Smooth muscle cell (in vitro differentiated cells): ENCODE data around the gene NYNRIN. TPM values are rescaled to one million over a fixed set of nuclear protein-coding genes. Genes with fewer than 3 reads are reported as not detected.

Experiments used
- DNase-seq: peaks from one replicate; lab custom pipeline; 2025; ENCODE audit not compliant: unreplicated experiment; lab: John Stamatoyannopoulos, UW
- H2AFZ ChIP-seq: fragments of 200-600 bp; sonication (generic); 2 replicates; pipeline ENCODE4 v1.6.0; 2016; ENCODE audit warnings: antibody characterized with exemption, low read depth, mild to moderate bottlenecking
- H3F3A ChIP-seq: fragments of 200-600 bp; sonication (generic); 2 replicates; pipeline ENCODE4 v1.6.0; 2017; ENCODE audit warnings: antibody characterized with exemption, low read depth
- H3K27ac ChIP-seq: fragments of 200-600 bp; sonication (generic); 2 replicates; pipeline ENCODE4 v1.5.1; 2016; ENCODE audit warnings: low read depth, mild to moderate bottlenecking
- H3K27me3 ChIP-seq: fragments of 200-600 bp; sonication (generic); 2 replicates; pipeline ENCODE4 v1.6.1; 2016; ENCODE audit warnings: low read depth, mild to moderate bottlenecking
- H3K36me3 ChIP-seq: fragments of 200-600 bp; sonication (generic); 2 replicates; pipeline ENCODE4 v1.5.1; 2016; ENCODE audit warnings: low read depth
- H3K4me1 ChIP-seq: fragments of 200-600 bp; sonication (generic); 2 replicates; pipeline ENCODE4 v1.5.1; 2016; ENCODE audit warnings: low read depth
- H3K4me2 ChIP-seq: fragments of 200-600 bp; sonication (generic); 2 replicates; pipeline ENCODE4 v1.6.0; 2016; ENCODE audit warnings: mild to moderate bottlenecking
- H3K4me3 ChIP-seq: fragments of 200-600 bp; sonication (generic); 2 replicates; pipeline ENCODE4 v1.5.1; 2016; ENCODE audit warnings: mild to moderate bottlenecking
- H3K79me2 ChIP-seq: fragments of 200-600 bp; sonication (generic); 2 replicates; pipeline ENCODE4 v1.6.0; 2016; ENCODE audit warnings: low read depth, mild to moderate bottlenecking
- H3K9ac ChIP-seq: fragments of 200-600 bp; sonication (generic); 2 replicates; pipeline ENCODE4 v1.6.0; 2016; ENCODE audit warnings: low read depth
- H3K9me3 ChIP-seq: fragments of 200-600 bp; sonication (generic); replicated peaks from 2 replicates; pipeline ENCODE4 v1.5.1; 2016; ENCODE audit warnings: low read depth
- H4K20me1 ChIP-seq: fragments of 200-600 bp; sonication (generic); 2 replicates; pipeline ENCODE4 v1.6.0; 2016; ENCODE audit warnings: low read depth
- CTCF ChIP-seq: fragments of 200-600 bp; sonication (generic); IDR thresholded peaks from 2 replicates; pipeline ENCODE4 v1.5.1; 2017; ENCODE audit warnings: borderline replicate concordance, mild to moderate bottlenecking, antibody characterized with exemption; ENCODE audit not compliant: insufficient read depth, poor library complexity, severe bottlenecking
- WGBS: methylation state at CpG from one replicate; pipeline ENCODE4 v1.1.7; 2016; ENCODE audit warnings: low lambda C conversion rate; 5-methylcytosine and 5-hydroxymethylcytosine counted together
- polyA plus RNA-seq: library from polyadenylated mRNA; unstranded; fragments of >200 nt; fragmentation: Nextera tagmentation; extraction: Ambion mirVana; gene quantifications from 2 replicates; pipeline ENCODE4 v1.2.1, GENCODE V29; 2016
- total RNA-seq: library from RNA; depleted of rRNA; stranded (reverse); fragments of >200 nt; gene quantifications from 2 replicates; pipeline ENCODE4 v1.2.3, GENCODE V29; 2014

The NYNRIN gene
- total and polyA plus RNA-seq, 2 experiments from 2014 or later, result 30.3 to 38.0 TPM

- no peak for DNase-seq
- Histone ChIP-seq H3K4me1 (no peaks in the 10 kb centered on the region), H3K79me2 (no peaks in the 10 kb centered on the region), H3K4me3 (no peak overlapping the region), H3K4me2 (no peak overlapping the region), H3F3A (no peaks in the 10 kb centered on the region), H3K9ac (no peak overlapping the region), H2AFZ (no peak overlapping the region), H3K27me3 (no peaks in the 10 kb centered on the region), H3K9me3 (no peaks in the 10 kb centered on the region), H3K36me3 (no peaks in the 10 kb centered on the region), H4K20me1 (peaks cover 20% of the 10 kb centered on the region), H3K27ac (no peak overlapping the region)
- WGBS, result 89% methylated on average over 7 of the region's 7 CpGs
- TF ChIP-seq CTCF, result no peak
Measured at GRCh38 chr14:24377126-24377525, 21.7 kb upstream of the NYNRIN start.

DNA sequence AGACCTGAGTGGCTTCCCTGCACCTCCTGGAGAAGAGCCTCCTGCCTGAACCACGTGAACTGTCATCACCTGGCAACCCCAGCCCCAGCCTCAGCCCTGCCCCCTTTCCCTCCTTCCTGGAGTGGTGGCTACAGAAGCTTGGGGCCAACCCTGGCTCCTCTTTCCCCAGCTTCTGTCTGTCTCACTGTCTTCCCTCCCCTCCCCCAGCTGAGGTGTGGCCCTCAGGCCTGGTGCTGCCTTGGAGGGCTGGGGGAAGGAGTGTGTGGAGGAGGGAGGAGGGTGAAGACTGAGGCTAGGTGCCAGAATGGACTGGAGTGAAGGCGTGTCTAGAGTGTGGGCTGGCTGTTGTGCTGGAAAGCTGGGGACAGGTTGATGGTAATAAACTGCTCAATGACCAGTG is 21.1 kb upstream of the NYNRIN start:
- H3K27ac ChIP-seq, result no peak overlapping the region
- no peaks in the 10 kb centered on the region for H3F3A ChIP-seq
- DNase-seq, result no peak
- no peaks in the 10 kb centered on the region for H3K4me1 ChIP-seq
- no peak overlapping the region for H3K4me2 ChIP-seq
- no peak for TF ChIP-seq CTCF
- no peaks in the 10 kb centered on the region for H3K9me3 ChIP-seq
- H3K27me3 ChIP-seq, result no peaks in the 10 kb centered on the region
- H4K20me1 ChIP-seq, result peaks cover 20% of the 10 kb centered on the region
- no peak overlapping the region for H3K9ac ChIP-seq
- no peaks in the 10 kb centered on the region for H3K36me3 ChIP-seq
- H2AFZ ChIP-seq, result no peak overlapping the region
- no peak overlapping the region for H3K4me3 ChIP-seq
- no peaks in the 10 kb centered on the region for H3K79me2 ChIP-seq
- 83% methylated on average over 2 of the region's 2 CpGs for WGBS

GRCh38 chr14:24378327-24378726 is 20.5 kb upstream of the NYNRIN start:
- no peaks in the 10 kb centered on the region for H3K4me1 ChIP-seq
- H2AFZ ChIP-seq, result no peak overlapping the region
- H3K27me3 ChIP-seq, result no peaks in the 10 kb centered on the region
- no peak overlapping the region for H3K4me2 ChIP-seq
- no peaks in the 10 kb centered on the region for H3K79me2 ChIP-seq
- no peak for DNase-seq
- H4K20me1 ChIP-seq, result peaks cover 14% of the 10 kb centered on the region
- no peak overlapping the region for H3K9ac ChIP-seq
- H3K27ac ChIP-seq, result no peak overlapping the region
- no peaks in the 10 kb centered on the region for H3F3A ChIP-seq
- WGBS, result 69% methylated on average over 3 of the region's 3 CpGs
- H3K36me3 ChIP-seq, result no peaks in the 10 kb centered on the region
- TF ChIP-seq CTCF, result no peak
- no peak overlapping the region for H3K4me3 ChIP-seq
- no peaks in the 10 kb centered on the region for H3K9me3 ChIP-seq

- Histone ChIP-seq H3K36me3 (no peaks in the 10 kb centered on the region), H3K4me1 (no peaks in the 10 kb centered on the region), H3K9ac (no peak overlapping the region), H3K27ac (no peak overlapping the region), H3K4me2 (no peak overlapping the region), H3K79me2 (no peaks in the 10 kb centered on the region), H3F3A (no peaks in the 10 kb centered on the region), H3K9me3 (no peaks in the 10 kb centered on the region), H4K20me1 (peaks cover 9% of the 10 kb centered on the region), H3K4me3 (no peak overlapping the region), H3K27me3 (no peaks in the 10 kb centered on the region), H2AFZ (no peak overlapping the region)
- no peak for TF ChIP-seq CTCF
- DNase-seq, result no peak
- 87% methylated on average over 7 of the region's 7 CpGs for WGBS
Measured at GRCh38 chr14:24378981-24379906, 19.6 kb upstream of the NYNRIN start.
